GM21529 (cell line): Measurements from ENCODE around the gene HDGF.

Source experiments
- ATAC-seq: cut with Tn5 transposase; IDR thresholded peaks from one replicate; pipeline ENCODE4 v1.9.1; 2021; ENCODE audit not compliant: unreplicated experiment

Gene HDGF

GRCh38 chr1:156751451-156751756 lies at the start of gene HDGF:
Gene HDGF, minus strand, starts transcription at chr1:156751675. Its CDS starts 246 bp downstream, at chr1:156751429.
- no peak for ATAC-seq

GRCh38 chr1:156797212-156797871 lies 45.9 kb upstream of the HDGF start:
- ATAC-seq: no peak

- peak; percentile 42 for ATAC-seq
Observed at GRCh38 chr1:156796340-156797097, 45.0 kb upstream of the HDGF start.

GRCh38 chr1:156795787-156796186 lies 44.3 kb upstream of the HDGF start:
- ATAC-seq: no peak

GRCh38 chr1:156795374-156795733 lies 43.9 kb upstream of the HDGF start:
- ATAC-seq: no peak

- no peak for ATAC-seq
Observed at GRCh38 chr1:156794506-156795373, 43.3 kb upstream of the HDGF start.

GRCh38 chr1:156789621-156790318 lies 38.3 kb upstream of the HDGF start:
- ATAC-seq: no peak

- no peak for ATAC-seq
Observed at GRCh38 chr1:156788136-156788535, 36.7 kb upstream of the HDGF start.

GRCh38 chr1:156786640-156787039 lies 35.2 kb upstream of the HDGF start:
- no peak for ATAC-seq

- ATAC-seq: no peak
Observed at GRCh38 chr1:156785458-156785857, 34.0 kb upstream of the HDGF start.

- ATAC-seq: no peak
Observed at GRCh38 chr1:156781585-156782186, 30.2 kb upstream of the HDGF start.

- no peak for ATAC-seq
Observed at GRCh38 chr1:156777573-156777972, 26.1 kb upstream of the HDGF start.

GRCh38 chr1:156776942-156777341 lies 25.5 kb upstream of the HDGF start:
- ATAC-seq: no peak

- no peak for ATAC-seq
Observed at GRCh38 chr1:156775799-156776198, 24.3 kb upstream of the HDGF start.

- no peak for ATAC-seq
Observed at GRCh38 chr1:156773607-156774006, 22.1 kb upstream of the HDGF start.

- no peak for ATAC-seq
Observed at GRCh38 chr1:156772728-156773497, 21.4 kb upstream of the HDGF start.

GRCh38 chr1:156772222-156772621 lies 20.7 kb upstream of the HDGF start:
- no peak for ATAC-seq

GRCh38 chr1:156768610-156769295 lies 17.3 kb upstream of the HDGF start:
- ATAC-seq: no peak

- ATAC-seq: peak; percentile 4
Observed at GRCh38 chr1:156767879-156768604, 16.6 kb upstream of the HDGF start.
